ENCODE results near the gene NOTCH2.
A peak's percentile ranks its signal among the peaks of the same experiment; 100 is the strongest.

The NOTCH2 gene

DNA sequence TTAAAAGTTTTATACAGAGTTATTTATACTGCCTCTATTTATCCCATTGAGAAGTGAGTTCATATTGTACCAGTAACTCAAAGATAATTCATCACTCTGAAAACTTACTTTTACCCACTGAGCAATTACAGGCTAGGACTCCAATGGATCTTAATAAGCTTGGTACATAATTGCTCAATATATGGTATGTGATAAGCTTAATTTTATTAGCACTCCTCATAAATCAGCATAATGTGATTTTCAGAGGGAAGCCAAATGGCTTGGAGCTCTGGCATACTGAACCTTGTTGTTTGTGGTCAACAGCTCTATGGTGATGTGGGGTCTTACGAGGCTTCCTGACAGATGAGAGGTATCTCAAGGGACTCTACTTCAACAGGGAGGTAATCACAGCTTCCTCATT is 199.5 kb downstream of the NOTCH2 start:
- DNase-seq: no peak

DNA sequence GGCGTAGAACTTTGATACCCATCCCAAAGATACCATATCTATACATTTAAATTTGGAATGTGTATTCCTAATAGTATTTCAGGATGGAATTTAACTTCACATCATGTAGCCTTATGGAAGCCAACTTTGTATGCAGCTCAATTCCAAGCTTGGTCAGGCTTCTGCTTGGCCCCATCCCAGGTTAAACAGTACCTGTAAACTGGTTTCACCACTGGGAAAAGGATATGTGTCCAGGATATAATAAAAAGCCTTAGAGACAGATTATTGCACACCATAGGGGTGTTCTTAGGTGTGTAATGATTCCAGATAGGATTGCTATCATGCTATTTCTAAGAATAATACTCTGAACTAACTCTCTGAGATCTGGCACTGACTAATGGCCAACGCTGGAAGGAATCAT is 201.3 kb downstream of the NOTCH2 start:
- DNase-seq: no peak

DNA sequence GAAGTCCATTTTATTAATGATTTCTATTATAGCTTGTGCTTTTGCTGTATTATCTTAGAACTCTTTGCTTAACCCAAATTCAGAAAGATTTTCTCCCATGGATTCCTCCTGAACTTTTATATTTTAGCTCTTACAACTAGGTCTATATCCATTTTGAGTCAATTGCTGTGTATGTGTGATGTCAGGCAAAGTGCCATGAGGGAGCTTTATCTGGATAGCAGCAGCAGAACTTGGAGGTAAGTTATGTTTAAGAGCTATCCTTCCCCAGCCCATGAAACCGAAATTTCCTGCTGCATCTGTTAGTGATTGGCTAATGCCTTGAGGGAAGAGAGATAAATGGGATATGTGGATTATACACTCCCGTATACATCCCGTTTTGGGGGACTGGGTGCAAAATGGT is 203.0 kb downstream of the NOTCH2 start:
- DNase-seq: no peak

DNA sequence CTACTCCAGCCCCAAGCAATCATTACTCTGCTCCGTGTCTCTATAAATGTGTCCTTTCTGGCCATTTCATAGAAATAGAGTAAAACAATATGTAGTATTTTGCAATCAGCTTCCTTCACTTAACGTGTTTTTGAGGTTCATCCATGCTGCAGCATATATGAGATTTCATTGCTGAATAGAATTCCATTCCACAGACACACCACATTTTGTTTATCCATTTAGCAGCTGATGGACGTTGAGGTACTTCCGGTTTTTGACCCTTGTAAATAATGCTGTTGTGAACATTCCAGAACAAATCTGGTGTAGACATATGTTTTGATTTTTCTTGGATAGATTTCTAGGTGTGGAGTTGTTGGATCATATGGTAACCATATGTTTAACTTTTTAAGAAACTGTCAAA is 203.8 kb downstream of the NOTCH2 start:
- DNase-seq: peak; percentile 90

DNA sequence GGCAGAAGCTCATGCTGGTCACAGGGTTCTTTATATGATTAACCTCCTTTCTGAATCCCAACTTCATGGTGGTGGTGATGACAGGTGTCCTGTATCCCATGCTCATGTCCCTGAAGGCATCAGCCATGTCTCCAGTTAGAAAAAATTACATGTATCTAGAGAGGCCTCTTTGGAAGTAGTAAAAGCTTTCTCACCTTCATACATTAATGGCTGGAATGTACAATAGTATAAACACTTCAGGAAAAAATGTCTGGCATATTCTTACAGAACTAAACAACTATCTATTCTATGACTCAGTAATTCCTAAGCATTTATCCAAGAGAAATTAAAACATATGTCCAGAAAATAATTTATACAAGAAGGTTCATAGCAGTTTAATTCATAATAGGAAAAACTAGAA is 207.2 kb downstream of the NOTCH2 start:
- peak; percentile 46 for DNase-seq

Data from fibroblast of skin of right quadriceps (primary cell).